T1000 (cell line): ENCODE data around the gene ALOX5AP.
"Not testable (repeated sequence)": the region's sequence is repeated elsewhere in the genome, so short reads cannot be mapped to it uniquely, and the experiment has no call there.

Source experiments
- DNase-seq: peaks from one replicate; lab custom pipeline; 2025; ENCODE audit warnings: mixed read lengths; lab: John Stamatoyannopoulos, UW

The ALOX5AP gene

DNA sequence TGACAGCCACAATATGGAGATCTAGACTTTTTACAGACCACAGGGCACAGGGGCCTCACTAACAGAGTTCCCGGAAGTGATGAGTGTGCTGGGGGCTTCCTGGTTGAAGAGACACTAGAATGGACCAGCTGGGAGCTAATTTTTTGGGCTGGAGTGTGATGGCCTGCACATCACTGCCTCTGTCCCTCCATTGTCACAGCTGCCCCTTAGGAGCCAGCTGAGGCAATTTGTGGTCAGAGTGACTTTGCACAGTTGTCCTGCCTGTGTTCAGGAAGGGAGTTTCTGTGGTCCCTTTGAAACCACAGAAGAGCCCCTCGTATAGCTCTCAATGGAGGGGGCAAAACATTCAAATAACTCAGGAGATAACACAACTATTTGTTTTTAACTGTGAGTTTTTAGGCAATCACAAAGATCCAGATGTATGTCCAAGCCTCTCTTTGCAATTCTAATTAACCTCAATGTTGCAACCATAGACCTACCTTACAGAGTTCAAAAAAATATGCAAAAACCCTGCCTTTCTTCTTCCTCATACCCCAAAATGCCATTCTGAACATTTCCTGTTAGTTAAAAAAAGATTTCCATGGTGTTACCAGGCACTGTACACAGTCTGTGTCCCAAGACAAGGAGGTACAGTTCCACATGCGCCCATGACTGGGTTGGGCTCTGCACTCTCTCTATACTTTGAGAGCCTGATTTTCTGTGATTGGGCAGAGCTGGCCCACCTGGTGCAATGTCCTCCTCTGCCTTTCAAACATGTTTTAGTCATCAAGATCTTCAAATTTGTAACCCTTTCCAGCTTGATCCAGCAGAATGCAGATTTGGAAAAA is 2.4 kb downstream of the ALOX5AP start:
- no peak for DNase-seq

DNA sequence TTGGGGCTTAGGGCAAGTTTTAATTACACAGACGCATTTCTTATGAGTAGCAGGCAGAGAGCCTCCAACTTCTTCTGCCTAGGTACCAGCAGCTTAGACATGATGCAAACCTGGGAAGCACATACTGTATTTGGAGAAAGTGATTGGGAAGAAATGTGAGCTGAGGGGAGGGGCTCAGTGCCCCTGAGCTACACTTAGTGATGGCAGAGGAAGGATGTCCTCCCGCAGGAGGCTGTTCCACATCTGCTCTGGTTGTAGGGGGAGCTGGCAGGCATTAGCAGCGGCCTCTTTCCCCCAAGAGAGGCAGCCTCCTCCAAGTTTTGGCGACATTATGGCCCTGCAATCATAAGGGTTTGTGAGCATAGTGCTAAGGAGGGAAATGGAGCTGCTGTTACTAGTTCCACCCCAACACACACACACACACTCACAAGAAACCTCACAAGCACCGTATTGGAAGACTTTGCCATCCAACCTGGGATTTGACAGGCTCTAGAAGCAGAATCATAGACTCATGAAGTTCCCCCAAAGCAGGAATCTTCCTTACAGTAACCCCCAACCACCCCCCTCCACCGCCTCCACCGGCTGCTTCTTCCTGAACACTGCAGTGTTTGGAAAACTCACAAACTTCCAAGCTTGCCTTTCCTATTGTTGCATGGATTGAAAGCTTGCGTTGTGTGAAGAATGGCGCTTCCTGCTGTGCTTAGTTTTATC is 3.3 kb downstream of the ALOX5AP start:
- DNase-seq: no peak

DNA sequence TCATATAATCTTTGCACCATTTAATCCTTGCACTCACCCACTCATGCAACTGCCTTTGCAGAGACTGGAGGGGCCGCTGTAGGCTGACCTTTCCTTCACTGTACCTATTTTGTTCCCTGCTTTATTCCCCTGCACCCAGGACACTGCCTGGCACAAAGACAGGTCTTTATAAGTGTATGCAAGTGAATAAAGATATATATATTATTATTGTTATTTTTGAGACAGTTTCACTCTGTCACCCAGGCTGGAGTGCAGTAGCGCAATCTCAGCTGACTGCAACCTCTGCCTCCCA is 3.8 kb downstream of the ALOX5AP start:
- no peak for DNase-seq

DNA sequence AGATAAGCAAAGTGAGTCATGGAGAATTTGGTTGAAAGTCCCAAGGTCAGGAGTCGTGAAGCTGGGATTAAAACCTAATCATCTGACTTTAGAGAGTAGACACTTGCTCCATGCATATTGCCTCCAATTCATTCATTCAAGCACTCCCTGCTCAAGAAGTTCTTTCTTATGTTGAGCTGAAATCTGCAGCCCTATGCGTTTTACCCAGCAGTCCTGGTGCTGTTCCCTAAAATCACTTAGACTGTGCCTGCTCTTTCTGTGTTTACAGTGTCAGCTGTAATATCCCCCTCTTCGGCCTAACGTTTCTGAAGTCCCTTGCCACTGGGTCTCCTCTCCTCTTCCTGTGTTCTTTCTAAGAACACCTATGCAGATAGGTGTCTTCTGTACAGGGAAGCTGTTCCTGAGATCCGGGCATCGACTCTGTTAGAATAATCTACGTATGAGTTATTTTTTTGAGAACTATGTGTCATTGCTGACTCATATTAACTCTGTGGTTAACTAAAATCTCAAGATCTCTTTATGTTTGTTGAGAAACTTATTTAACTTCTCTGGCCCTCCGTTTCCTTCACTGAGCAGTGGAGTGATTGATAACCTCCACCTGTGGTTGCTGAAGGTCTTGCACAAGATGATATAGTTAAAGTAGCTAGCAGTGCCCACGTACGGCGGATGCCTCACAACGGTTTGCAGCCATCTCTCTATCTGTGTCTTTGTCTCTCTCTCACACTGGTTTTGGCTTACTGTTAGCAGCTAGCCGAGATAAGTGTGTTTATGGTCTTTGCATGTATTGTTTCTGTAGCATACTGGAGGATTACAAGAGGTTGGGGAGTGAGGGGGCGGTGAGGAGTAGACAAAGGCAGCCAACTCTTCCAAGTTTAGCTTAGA is 4.7 kb downstream of the ALOX5AP start:
- no peak for DNase-seq

DNA sequence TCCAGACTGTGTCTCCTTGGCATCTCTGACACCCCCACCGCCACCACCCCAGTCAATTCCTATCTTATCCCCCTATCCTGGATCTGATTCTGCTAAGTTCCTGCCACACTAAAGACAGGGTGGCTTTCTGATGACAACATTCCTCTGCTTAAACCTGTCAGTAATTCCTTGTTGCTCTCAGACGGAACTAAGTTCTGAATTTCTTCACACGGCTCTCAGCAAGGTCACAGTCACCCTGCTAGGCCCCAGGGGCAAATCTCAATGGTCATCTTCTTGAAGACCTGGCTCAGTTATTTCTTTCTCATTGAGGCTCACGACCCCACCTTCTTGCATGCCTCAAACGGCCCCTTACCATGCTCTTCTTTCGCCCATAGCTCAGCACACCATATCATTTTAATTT is 7.6 kb downstream of the ALOX5AP start:
- DNase-seq: no peak

DNA sequence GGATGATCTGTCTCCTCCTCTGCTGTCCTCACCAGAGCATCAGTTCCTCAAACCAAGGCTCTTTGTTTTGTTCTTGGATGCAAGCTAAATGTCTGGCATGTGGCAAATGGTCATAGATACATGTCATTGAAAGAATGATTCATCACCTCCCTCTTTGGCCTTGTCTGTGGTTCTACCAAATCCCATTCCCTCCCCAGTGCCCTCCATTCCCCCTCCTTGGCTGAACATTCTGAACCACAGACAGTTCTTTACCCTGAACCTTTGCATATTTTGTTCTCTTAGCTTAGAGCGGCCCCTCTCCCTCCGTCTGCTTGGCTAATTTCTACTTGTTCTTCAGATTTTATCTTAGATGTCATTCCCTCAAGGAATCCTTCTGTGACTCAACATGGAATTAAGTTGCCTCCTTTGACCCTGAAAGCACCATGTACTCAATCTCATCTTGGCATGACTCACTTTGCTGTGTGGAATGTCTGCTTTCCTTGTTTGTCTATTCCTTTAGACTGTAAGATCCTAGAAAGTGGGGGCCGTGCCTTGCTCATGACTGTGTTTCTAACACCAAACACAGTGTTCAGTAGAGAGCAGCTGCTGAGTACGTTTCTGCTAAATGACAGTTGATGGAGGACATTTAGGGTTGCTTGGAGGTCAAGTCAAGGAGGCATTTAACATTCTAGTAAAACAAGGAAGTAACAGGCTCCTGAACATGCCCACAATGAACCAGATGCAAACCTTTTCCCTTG is 8.1 kb downstream of the ALOX5AP start:
- peak; percentile 65 for DNase-seq

DNA sequence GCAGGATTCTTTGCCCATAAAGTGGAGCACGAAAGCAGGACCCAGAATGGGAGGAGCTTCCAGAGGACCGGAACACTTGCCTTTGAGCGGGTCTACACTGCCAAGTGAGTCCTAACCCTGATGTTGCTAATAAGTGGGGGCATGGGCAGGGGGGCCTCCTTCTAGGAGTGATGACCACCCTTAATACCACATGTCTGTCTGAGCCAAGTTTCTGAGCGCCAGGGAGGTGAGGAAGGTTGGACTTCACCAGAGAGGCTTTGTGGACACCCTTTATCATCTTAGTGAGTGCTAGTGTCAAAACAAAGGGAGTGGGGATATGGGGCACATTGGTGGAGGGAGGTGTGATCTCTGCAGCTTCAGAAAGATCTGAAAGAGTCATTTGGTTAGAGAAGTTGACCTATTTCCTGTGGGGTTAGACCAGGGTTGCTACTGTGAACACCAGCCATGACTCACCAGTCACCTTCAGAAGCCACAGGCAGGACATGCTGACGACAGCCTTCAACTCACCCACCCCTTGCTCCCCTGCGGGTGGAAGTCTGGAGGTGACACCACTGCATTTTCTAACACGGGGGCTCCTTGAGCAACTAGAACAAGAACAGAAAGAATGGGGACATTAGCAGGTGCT is 8.8 kb downstream of the ALOX5AP start:
- no peak for DNase-seq

DNA sequence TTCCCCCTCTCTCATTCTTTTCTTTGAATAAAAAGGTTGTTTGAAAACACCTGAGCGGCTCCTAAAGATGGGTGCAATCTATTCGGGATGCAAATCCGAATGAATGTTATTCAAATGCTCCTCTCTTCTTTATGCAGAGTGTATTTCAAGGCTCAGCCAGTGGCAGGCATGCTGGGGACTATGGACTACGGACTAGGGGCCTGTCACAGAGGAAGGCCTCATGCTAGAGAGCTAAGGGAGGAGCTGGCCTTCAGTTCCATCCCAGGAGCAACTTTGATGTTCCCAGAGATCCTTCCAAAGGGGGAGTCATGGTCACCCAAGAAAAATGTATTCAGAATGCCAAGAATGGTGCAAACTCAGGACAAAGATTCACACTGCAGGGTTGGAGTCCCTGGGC is 9.3 kb downstream of the ALOX5AP start:
- DNase-seq: no peak

DNA sequence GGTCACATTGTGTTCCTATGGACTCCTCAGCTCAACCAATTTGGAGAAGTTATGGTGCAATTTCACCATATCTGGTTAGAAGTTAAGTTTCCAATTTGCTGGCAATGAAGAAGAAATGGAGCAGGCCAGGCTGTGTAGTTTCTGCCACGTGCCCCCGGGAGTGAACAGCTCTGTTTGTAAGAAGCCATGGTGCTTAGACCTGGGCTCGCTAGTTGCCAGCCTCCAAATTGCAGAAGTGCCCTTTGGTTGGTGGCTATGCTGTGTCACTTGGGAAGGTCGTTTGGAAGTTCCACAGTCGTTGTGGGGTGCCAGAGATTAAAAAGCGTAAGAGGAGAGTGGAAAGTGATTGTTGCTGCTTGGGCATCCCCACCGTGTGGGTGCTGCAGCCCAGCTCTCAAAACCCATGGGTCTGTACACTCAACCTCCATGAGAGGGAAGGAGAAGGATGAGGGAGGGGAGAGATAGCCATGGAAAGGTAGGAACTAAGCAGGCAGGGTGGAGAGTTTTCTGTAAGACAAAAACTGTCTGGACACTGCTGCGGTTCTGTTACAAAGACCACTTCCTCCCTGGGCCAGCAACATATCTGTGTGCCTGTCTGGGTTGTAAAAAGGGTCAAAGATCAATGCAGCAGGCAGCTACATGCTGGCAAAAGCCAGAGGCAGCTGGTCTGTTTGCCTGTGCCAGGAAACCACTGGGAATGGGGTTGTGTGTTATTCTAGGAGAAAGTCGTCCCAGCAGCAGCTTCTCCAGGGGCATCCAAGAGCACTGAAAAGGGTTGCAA is 10.8 kb downstream of the ALOX5AP start:
- DNase-seq: no peak

DNA sequence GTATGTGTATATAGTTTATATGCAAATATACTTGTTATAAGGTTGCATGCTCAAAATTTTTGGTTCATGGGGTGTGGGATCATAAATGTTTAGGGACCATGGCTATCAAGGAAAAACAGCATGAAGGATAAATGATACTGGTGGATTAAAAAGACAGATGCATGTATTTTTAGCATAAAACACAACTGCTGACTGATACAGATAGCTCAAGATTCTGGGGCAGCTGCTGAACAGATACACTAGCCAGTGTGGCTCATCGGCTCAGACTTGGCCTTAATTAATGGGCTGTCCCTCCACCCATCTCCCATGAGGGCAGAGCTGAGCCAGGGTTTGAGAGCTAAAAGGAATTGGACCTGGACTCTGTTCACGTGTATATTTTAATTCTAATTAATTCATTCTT is 11.4 kb downstream of the ALOX5AP start:
- DNase-seq: no peak

DNA sequence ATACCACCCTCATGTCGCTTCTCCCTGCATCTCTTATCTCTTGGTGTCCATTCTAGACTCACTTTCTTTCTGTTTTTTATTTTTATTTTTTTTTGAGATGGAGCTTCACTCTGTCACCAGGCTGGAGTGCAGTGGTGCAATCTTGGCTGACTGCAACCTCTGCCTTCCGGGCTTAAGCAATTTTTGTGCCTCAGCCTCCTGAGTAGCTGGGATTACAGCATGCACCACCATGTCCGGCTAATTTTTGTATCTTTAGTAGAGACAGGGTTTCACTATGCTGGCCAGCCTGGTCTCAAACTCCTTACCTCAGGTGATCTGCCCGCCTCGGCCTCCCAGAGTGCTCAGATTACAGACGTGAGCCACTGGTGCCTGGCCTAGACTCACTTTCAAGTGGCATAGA is 12.5 kb downstream of the ALOX5AP start:
- DNase-seq: not testable (repeated sequence)

DNA sequence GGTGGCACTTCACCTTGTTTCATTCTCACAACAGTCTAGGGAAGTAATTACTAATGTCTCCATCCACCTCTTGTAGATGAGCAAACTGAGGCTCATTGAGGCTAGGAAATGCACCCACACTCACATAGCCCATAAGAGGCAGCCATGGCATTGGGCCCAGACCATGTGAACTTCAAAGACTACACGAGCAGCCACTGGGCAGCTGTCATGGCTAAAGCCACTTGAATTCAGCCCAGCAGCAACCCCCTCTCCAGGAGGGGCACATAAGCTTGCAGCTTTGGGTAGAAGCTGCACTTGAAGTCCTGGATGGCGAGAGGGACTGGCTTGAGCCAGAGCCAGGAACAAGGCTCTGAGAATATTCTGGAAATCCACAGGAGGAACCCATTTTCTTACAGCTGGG is 13.4 kb downstream of the ALOX5AP start:
- DNase-seq: no peak

DNA sequence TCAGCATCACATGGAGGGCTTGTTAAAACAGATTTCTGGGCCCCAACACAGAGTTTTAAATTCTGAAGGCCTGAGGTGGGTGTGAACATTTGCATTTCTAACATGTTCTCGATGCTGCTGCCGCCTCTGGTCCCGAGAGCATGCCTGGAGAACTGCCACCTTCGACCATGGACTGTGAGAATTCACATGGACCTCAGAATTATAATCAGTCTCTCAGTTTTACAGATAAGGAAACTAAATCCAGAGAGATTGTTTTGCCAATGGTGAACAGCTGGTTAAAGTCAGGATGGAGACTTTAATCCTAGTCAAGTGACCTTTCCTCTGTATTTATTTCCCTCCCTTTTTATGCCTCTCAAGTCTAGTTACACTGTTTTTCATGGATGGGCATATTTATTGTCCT is 14.7 kb downstream of the ALOX5AP start:
- no peak for DNase-seq

DNA sequence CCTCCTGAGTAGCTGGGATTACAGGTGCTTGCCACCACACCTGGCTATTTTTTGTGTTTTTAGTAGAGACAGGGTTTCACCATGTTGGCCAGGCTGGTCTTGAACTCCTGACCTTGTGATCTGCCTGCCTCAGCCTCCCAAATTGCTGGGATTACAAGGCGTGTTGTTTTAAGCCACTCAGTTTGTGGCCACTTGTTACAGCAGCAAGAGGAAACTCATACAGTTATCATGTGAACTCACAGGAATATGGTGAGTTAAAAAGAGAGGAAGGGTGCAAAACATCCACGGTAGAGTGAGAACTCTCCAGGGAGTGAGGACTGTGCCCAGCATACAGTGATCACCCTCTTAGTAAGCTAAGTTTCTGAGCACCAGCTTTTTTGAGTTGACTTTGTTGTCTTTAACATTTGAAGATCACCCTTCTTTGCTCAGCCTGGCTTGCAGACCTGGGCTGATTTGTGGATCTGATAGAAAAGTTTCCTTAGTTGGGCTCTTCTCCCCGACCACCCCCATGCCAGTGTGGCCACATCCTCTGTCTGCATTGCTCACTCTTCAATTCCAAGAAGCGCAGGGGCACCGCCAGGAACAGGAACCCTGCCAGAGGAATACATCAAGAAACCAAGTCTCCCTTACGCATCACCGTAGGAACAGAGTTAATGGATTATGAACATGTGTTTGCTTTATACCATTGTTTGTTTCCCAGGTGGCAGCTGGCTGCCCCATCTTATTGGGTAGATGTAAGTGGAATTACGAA is 16.0 kb downstream of the ALOX5AP start:
- DNase-seq: no peak

DNA sequence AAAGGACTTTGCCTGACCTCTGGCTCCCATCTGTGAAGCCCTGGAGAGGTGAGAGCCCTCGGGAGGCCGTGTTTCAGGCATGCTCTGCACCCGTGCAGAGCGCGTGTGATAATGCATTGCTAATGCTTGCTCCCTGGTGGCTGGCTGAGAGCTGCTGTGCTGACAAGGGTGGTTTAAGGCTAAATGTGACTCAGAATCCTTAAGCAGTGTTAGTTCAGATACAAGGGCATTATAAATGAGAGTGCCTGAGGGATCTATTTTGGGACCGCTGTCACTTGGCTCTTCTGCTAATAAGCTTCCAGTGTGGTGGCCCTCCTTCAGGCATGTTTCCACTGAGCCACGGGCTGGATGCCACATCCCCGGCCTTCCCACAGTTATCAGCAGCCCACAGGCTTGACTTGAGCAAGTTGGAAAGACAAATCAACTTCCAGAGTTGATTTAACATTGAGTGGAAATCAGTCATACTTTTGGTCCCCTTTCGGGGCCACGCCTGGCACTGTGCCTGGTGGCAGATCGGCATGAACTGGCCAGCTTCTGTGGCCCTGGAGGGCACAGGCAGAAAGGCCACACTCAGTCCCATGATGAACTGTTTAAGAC is 17.0 kb downstream of the ALOX5AP start:
- DNase-seq: no peak

DNA sequence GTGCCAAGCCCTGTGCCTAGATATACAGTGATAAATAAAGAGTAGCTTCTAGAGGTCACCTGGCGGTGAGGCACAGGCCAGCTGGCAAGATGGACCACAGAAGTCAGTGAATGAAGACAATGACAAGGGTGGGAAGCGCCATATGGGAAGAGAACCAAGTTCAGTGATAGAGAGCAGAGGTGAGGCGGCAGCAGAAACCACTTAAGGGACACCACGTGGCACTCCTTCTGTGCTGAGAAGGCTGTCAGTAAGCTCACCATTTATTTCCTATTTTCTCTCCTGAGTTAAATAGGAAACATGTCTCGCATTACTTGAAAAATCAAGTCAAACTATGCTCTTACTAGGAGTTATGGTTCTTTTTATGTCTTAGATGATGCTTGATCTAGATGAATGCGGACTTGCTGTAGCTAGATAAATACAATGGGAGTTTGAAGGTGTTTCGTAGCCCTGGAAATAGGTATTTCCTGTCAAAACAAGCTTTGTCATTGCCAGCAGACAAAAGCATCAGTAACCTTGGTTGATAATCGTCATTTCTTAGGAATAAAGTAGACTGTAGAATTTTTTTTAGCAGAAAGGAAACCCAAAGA is 17.8 kb downstream of the ALOX5AP start:
- no peak for DNase-seq

DNA sequence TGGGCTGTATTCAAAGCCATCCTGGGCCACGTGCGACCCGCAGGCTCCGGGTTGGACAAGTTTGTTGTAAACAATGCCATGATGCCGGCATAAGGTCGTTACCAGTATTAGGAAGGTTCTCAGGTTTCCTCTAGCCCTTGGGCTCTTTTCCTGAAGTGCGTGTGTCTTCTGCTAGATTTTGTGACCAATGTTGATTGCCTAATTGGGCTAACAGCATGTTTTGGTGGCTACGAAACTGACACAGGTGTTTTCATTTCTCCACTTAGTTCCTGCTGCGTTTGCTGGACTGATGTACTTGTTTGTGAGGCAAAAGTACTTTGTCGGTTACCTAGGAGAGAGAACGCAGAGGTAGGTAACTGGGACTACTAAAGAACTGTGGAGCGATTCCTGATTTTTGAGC is 20.3 kb downstream of the ALOX5AP start:
- DNase-seq: no peak

DNA sequence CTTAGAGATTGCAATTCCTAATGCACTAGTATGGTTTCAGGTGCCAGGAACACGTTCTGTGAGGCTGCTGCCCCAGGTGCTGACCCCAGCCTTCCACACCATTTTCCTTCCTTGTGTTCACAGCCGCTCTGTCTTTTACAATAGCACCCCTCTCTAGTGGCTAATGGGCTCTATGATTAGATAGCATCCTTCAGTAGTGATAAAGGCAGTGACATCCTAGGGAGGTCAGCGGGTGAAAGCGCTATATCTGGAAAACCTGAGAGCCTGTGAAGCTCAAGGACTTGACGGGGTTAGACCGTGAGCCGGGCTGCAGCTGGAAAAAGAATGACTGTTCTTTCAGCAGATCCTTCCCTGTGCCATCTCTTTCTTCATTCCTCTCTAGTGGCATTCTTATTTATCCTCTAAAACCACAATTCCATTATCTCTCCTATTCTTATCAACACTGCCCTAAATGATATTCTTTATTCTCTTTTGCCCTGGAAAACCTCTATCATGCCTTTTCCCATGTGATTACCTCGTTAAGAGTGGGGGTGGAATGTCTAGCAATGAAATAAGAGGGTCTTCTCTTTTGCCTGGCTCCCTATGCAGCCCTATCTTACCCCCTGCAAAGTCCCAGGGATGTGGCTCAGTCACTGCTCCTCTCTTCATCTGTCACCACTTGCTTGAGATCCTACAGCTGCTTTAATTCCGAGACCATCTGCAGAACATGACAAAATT is 21.8 kb downstream of the ALOX5AP start:
- no peak for DNase-seq

DNA sequence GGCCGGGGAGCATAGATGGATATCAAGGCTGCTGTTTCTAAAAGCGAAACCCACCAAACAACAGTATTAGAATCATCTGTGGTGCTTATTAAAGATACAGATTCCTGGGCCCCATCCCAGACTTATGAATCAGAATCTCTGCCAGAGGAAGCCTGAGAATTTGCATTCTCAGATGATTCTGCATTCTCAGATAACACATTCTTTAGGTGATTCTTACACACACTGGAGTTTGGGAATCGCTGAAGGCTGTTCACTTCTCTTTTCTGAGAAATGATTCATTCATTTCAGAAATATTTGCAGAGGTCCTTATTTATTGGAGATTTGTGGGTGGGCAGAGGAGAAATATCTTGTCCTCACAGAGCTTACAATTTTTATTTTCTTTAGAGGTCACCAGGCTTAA is 24.4 kb downstream of the ALOX5AP start:
- no peak for DNase-seq
